CD4-positive, alpha-beta memory T cell (primary cell): ENCODE data around the gene EFNA3. TPM values are rescaled to one million over a fixed set of nuclear protein-coding genes. Genes with fewer than 3 reads are reported as not detected.

Experiments
- CTCF ChIA-PET: fragments of 350-600 bp; sonication (Branson Sonifier 250); formaldehyde crosslinking; loops from one replicate; lab custom pipeline; 2021; ENCODE audit warnings: inconsistent platforms; ENCODE audit not compliant: partially characterized antibody; lab: Charles Lee
- POLR2A ChIA-PET: fragments of 350-600 bp; sonication (Branson Sonifier 250); formaldehyde crosslinking; loops from one replicate; lab custom pipeline; 2021; ENCODE audit not compliant: partially characterized antibody; lab: Charles Lee
- DNase-seq, 5 donors: peaks; one replicate each; pipeline versions ENCODE4 v3.0.0 to v3.0.0-alpha.2; 2020 to 2022; ENCODE audit warnings: mixed read lengths in 1 of 5
- H3K27ac ChIP-seq: one replicate; pipeline ENCODE4 v1.7.0; 2013; ENCODE audit warnings: low read depth, low read length
- H3K27me3 ChIP-seq: 2 replicates; pipeline ENCODE4 v1.7.0; 2013; ENCODE audit warnings: mild to moderate bottlenecking, low read length, moderate library complexity; ENCODE audit not compliant: insufficient read depth
- H3K36me3 ChIP-seq: 2 replicates; pipeline ENCODE4 v1.7.0; 2013; ENCODE audit warnings: mild to moderate bottlenecking, low read length, moderate library complexity; ENCODE audit not compliant: insufficient read depth
- H3K4me1 ChIP-seq: 2 replicates; pipeline ENCODE4 v1.7.0; 2013; ENCODE audit warnings: mild to moderate bottlenecking, low read length, moderate library complexity; ENCODE audit not compliant: insufficient read depth
- H3K4me3 ChIP-seq, 2 donors: one replicate each; pipeline ENCODE4 v1.7.0; 2013; ENCODE audit warnings: low read length in 2 of 2, mild to moderate bottlenecking in 1 of 2
- H3K9me3 ChIP-seq, 2 donors: one replicate each; pipeline ENCODE4 v1.7.0; 2013; ENCODE audit warnings: low read length in 2 of 2, control low read depth in 1 of 2; ENCODE audit not compliant: control insufficient read depth in 1 of 2
- H3K27ac Mint-ChIP-seq, 7 donors: one replicate each; pipeline ENCODE4 v1.8.0; 2020 to 2021; ENCODE audit warnings: mixed read lengths in 7 of 7, mild to moderate bottlenecking in 6 of 7, inconsistent platforms in 3 of 7, moderate library complexity in 3 of 7
- H3K27me3 Mint-ChIP-seq, 2 donors: one replicate each; pipeline ENCODE4 v1.8.0; 2020 to 2021; ENCODE audit warnings: mixed read lengths in 2 of 2
- H3K36me3 Mint-ChIP-seq, 2 donors: one replicate each; pipeline ENCODE4 v1.8.0; 2020 to 2021; ENCODE audit warnings: mixed read lengths in 2 of 2, inconsistent platforms in 1 of 2, mild to moderate bottlenecking in 1 of 2
- H3K4me1 Mint-ChIP-seq, 4 donors: one replicate each; pipeline ENCODE4 v1.8.0; 2020 to 2021; ENCODE audit warnings: mixed read lengths in 4 of 4, mild to moderate bottlenecking in 1 of 4
- H3K4me3 Mint-ChIP-seq, 8 donors: one replicate each; pipeline ENCODE4 v1.8.0; 2020 to 2021; ENCODE audit warnings: mixed read lengths in 8 of 8, mild to moderate bottlenecking in 7 of 8, moderate library complexity in 6 of 8, inconsistent platforms in 3 of 8
- H3K9me3 Mint-ChIP-seq, 8 donors: one replicate each; pipeline ENCODE4 v1.8.0; 2020 to 2021; ENCODE audit warnings: mixed read lengths in 8 of 8, mild to moderate bottlenecking in 5 of 8, inconsistent platforms in 3 of 8, moderate library complexity in 1 of 8
- intact Hi-C: fragments of 100-400 bp; cut with micrococcal nuclease; formaldehyde crosslinking; loops from one replicate; pipeline ENCODE4 v1.15.1; 2023
- polyA plus RNA-seq, 2 donors: library from polyadenylated mRNA; unstranded; fragments of 300-500 nt; fragmentation: Illumina TruSeq; gene quantifications; one replicate each; pipeline ENCODE4 v1.2.3, GENCODE V29; 2021
- total RNA-seq, 2 experiments: library from RNA; stranded (reverse); gene quantifications; one replicate each; pipeline ENCODE4 v1.2.3, GENCODE V29; 2021

Gene EFNA3
- total and polyA plus RNA-seq, 4 experiments from 2014 or later, result 0.34 to 4.3 (median 1.7) TPM

DNA sequence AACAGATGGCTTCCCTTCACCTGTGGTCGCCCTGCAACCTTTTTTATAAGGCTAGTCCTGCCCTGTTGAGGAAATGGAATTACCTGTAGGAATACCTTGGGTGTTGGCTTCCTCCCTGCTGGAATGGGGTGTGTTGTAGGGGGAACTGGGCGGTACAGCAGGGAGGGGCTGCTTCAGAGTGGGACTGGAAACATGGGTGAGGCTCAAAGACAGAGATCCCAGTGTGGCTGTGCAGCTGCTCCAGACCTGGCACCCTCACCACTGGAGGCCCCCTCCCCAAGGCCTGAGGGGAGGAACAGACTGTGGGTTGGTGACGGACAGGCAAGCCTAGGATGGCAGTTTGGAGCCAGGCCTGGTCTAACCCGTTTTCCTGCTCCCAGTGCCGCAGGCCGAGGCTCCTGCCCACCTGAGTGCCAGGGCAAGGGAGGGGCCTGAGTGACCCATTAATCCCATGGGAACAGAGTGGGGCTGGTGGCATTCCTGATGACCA lies 4.5 kb downstream of the EFNA3 start:
- ChIA-PET CTCF (interaction anchor here (0.6 to 5.0 kb wide), 4 partner anchors 18 to 39 kb away, joined by 3 to 74 read pairs (median 4); partner anchors contain the start of genes ADAM15 and EFNA4), POLR2A (interaction anchor here (0.7 to 4.0 kb wide), 4 partner anchors 20 to 147 kb away, joined by 3 to 62 read pairs (median 12); partner anchors contain the start of genes ADAM15, EFNA4, KRTCAP2 and PMVK)
- intact Hi-C loops, result loop anchor here (5.0 kb wide), 1 partner anchor 606 kb away; no protein-coding TSS in a partner anchor
- Mint-ChIP-seq H3K9me3 (no peaks in the 10 kb centered on the region), H3K4me1 (peaks cover 30 to 56% (median 42%) of the 10 kb centered on the region in 4 donors), H3K4me3 (peak overlapping the region in 4 of 8 donors; percentile 24 to 83 (median 56)), H3K36me3 (peaks cover 0 to 3% of the 10 kb centered on the region in 2 donors), H3K27me3 (peaks cover 13 to 35% of the 10 kb centered on the region in 2 donors), H3K27ac (peak overlapping the region in 1 of 7 donors; percentile 54)
- no peaks in the 10 kb centered on the region for H3K36me3 ChIP-seq
- H3K9me3 ChIP-seq, result no peaks in the 10 kb centered on the region
- peak overlapping the region in 1 of 2 donors; percentile 41 for H3K4me3 ChIP-seq
- peaks cover 34% of the 10 kb centered on the region for H3K27me3 ChIP-seq
- H3K4me1 ChIP-seq, result peaks cover 74% of the 10 kb centered on the region
- no peak overlapping the region for H3K27ac ChIP-seq
- DNase-seq, result no peak

- peaks cover 13 to 35% of the 10 kb centered on the region in 2 donors for H3K27me3 Mint-ChIP-seq
- Histone ChIP-seq H3K36me3 (no peaks in the 10 kb centered on the region), H3K9me3 (no peaks in the 10 kb centered on the region), H3K4me1 (peaks cover 65% of the 10 kb centered on the region), H3K27me3 (peaks cover 34% of the 10 kb centered on the region), H3K27ac (no peak overlapping the region), H3K4me3 (peak overlapping the region in 1 of 2 donors; percentile 95)
- H3K9me3 Mint-ChIP-seq, result no peaks in the 10 kb centered on the region
- peak in 1 of 5 donors; percentile 36 for DNase-seq
- POLR2A ChIA-PET, result interaction anchor here (0.6 to 4.0 kb wide), 22 partner anchors 12 to 525 kb away, joined by 3 to 62 read pairs (median 5); partner anchors contain the start of genes ADAM15, EFNA4, KRTCAP2 and PBXIP1
- intact Hi-C loops, result loop anchor here (1.0 to 5.0 kb wide), 4 partner anchors 21 to 607 kb away; partner anchors contain the start of genes EFNA4, KRTCAP2 and TRIM46
- peak overlapping the region; percentile 3 to 98 (median 93) for H3K27ac Mint-ChIP-seq
- H3K4me3 Mint-ChIP-seq, result peak overlapping the region; percentile 91 to 98 (median 94)
- H3K36me3 Mint-ChIP-seq, result peaks cover 0 to 3% of the 10 kb centered on the region in 2 donors
- peaks cover 30 to 52% (median 41%) of the 10 kb centered on the region in 4 donors for H3K4me1 Mint-ChIP-seq
- CTCF ChIA-PET, result interaction anchor here (0.6 to 5.0 kb wide), 34 partner anchors 9 to 524 kb away, joined by 3 to 74 read pairs (median 6); partner anchors contain the start of genes ADAM15, EFNA4, KRTCAP2 and PBXIP1
Measured at GRCh38 chr1:155083865-155084721, 5.5 kb downstream of the EFNA3 start.

- Histone ChIP-seq H3K4me3 (peak overlapping the region; percentile 80 to 95), H3K9me3 (no peaks in the 10 kb centered on the region), H3K4me1 (peaks cover 57% of the 10 kb centered on the region), H3K27me3 (peaks cover 34% of the 10 kb centered on the region), H3K27ac (peak overlapping the region; percentile 54), H3K36me3 (no peaks in the 10 kb centered on the region)
- peak; percentile 92 to 96 (median 92) for DNase-seq
- H3K9me3 Mint-ChIP-seq, result no peaks in the 10 kb centered on the region
- intact Hi-C loops, result loop anchor here (1.0 to 5.0 kb wide), 9 partner anchors 22 to 608 kb away; partner anchors contain the start of genes ADAM15, EFNA4, KRTCAP2 and SLC50A1
- peak overlapping the region; percentile 91 to 98 (median 94) for H3K4me3 Mint-ChIP-seq
- peaks cover 0 to 3% of the 10 kb centered on the region in 2 donors for H3K36me3 Mint-ChIP-seq
- peaks cover 22 to 44% (median 34%) of the 10 kb centered on the region in 4 donors for H3K4me1 Mint-ChIP-seq
- peak overlapping the region; percentile 88 to 98 (median 94) for H3K27ac Mint-ChIP-seq
- POLR2A ChIA-PET, result interaction anchor here (0.6 to 4.0 kb wide), 29 partner anchors 13 to 681 kb away, joined by 3 to 62 read pairs (median 4); partner anchors contain the start of genes ADAM15, EFNA4, KRTCAP2 and PBXIP1
- CTCF ChIA-PET, result interaction anchor here (0.6 to 5.0 kb wide), 59 partner anchors 10 to 865 kb away, joined by 3 to 74 read pairs (median 4); partner anchors contain the start of genes ADAM15, EFNA1, EFNA4 and KRTCAP2
- peaks cover 13 to 30% of the 10 kb centered on the region in 2 donors for H3K27me3 Mint-ChIP-seq
Measured at GRCh38 chr1:155084722-155085503, 6.3 kb downstream of the EFNA3 start.

DNA sequence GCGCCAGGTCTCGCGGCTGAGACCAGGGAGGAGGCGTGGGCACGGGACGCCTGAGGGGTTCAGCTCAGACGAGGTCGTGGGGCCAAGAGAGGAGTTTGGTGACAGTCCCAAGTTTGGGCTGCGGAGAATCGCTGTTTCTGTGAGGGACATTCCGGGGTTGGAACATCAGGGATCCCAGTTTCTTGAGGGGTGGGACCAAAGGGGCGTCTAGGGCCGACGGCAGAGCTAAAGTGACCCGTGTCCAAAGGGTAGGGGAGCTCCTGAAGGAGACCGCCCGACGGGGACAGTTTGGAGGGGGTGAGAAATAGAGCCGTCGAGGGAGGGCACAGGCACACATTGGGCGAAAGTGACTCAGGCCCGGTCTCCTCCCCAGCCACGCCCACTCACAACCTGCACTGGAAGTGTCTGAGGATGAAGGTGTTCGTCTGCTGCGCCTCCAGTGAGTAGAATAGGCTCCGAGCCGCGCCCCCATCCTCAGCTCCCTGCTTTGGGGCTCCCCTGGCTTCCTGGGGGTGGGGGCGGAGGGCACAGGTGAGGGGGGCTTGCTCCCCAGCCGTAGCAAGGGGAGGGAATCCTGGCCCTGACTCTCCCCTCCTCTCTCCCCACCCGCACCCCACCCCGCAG lies 7.0 kb downstream of the EFNA3 start:
- Mint-ChIP-seq H3K36me3 (peaks cover 0 to 3% of the 10 kb centered on the region in 2 donors), H3K9me3 (no peaks in the 10 kb centered on the region), H3K4me1 (peaks cover 21 to 43% (median 32%) of the 10 kb centered on the region in 4 donors), H3K27me3 (peaks cover 13 to 30% of the 10 kb centered on the region in 2 donors), H3K4me3 (peak overlapping the region; percentile 91 to 98 (median 94)), H3K27ac (peak overlapping the region; percentile 88 to 98 (median 94))
- POLR2A ChIA-PET, result interaction anchor here (0.8 to 4.0 kb wide), 23 partner anchors 14 to 682 kb away, joined by 3 to 62 read pairs (median 5); partner anchors contain the start of genes ADAM15, EFNA4, KRTCAP2 and PBXIP1
- peak; percentile 58 to 94 (median 63) for DNase-seq
- H3K36me3 ChIP-seq, result no peaks in the 10 kb centered on the region
- H3K4me3 ChIP-seq, result peak overlapping the region; percentile 80 to 95
- H3K27me3 ChIP-seq, result peaks cover 34% of the 10 kb centered on the region
- no peaks in the 10 kb centered on the region for H3K9me3 ChIP-seq
- H3K27ac ChIP-seq, result peak overlapping the region; percentile 54
- peaks cover 50% of the 10 kb centered on the region for H3K4me1 ChIP-seq
- CTCF ChIA-PET, result interaction anchor here (0.6 to 5.0 kb wide), 53 partner anchors 10 to 865 kb away, joined by 3 to 74 read pairs (median 4); partner anchors contain the start of genes ADAM15, EFNA1, EFNA4 and KRTCAP2
- intact Hi-C loops, result loop anchor here (1.0 to 5.0 kb wide), 6 partner anchors 34 to 526 kb away; partner anchors contain the start of genes ADAM15, KRTCAP2, SLC50A1 and TRIM46

DNA sequence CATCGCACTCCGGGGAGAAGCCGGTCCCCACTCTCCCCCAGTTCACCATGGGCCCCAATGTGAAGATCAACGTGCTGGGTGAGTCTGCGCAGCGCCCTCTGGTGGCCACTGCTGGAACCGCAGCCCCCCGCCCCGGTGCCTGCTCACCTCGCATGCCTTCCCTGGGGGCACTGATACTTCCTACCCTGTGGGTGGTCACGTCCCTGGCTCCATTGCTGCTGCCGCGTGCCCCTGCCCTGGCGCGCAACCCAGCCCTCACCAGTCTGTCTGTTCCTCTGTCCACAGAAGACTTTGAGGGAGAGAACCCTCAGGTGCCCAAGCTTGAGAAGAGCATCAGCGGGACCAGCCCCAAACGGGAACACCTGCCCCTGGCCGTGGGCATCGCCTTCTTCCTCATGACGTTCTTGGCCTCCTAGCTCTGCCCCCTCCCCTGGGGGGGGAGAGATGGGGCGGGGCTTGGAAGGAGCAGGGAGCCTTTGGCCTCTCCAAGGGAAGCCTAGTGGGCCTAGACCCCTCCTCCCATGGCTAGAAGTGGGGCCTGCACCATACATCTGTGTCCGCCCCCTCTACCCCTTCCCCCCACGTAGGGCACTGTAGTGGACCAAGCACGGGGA lies 7.6 kb downstream of the EFNA3 start:
- intact Hi-C loops, result loop anchor here (5.0 kb wide), 1 partner anchor 51 kb away; the partner anchor contains the start of gene SLC50A1
- Mint-ChIP-seq H3K9me3 (no peaks in the 10 kb centered on the region), H3K4me3 (peak overlapping the region in 7 of 8 donors; percentile 10 to 71 (median 59)), H3K4me1 (peaks cover 20 to 41% (median 31%) of the 10 kb centered on the region in 4 donors), H3K27me3 (peaks cover 11 to 26% of the 10 kb centered on the region in 2 donors), H3K36me3 (peaks cover 0 to 3% of the 10 kb centered on the region in 2 donors), H3K27ac (peak overlapping the region in 5 of 7 donors; percentile 78 to 88 (median 83))
- ChIA-PET POLR2A (interaction anchor here (1.3 to 4.0 kb wide), 7 partner anchors 15 to 527 kb away, joined by 5 to 62 read pairs (median 19); partner anchors contain the start of genes ADAM15, EFNA4, KRTCAP2 and TRIM46), CTCF (interaction anchor here (0.8 to 5.0 kb wide), 19 partner anchors 9 to 620 kb away, joined by 3 to 74 read pairs (median 11); partner anchors contain the start of genes ADAM15, EFNA4, KRTCAP2 and PBXIP1)
- Histone ChIP-seq H3K27me3 (peaks cover 30% of the 10 kb centered on the region), H3K27ac (peak overlapping the region; percentile 54), H3K4me1 (peaks cover 47% of the 10 kb centered on the region), H3K9me3 (no peaks in the 10 kb centered on the region), H3K4me3 (peak overlapping the region in 1 of 2 donors; percentile 80), H3K36me3 (no peaks in the 10 kb centered on the region)
- DNase-seq, result peak; percentile 78 to 84 (median 80)
